Amygdala (tissue), 56 donors: ENCODE data around the gene FHAD1.
"Not testable (repeated sequence)": the region's sequence is repeated elsewhere in the genome, so short reads cannot be mapped to it uniquely, and the experiment has no call there.

Experiments
- DNase-seq, 56 donors: peaks; one replicate each; lab custom pipeline; 2025; lab: John Stamatoyannopoulos, UW

FHAD1 gene

DNA sequence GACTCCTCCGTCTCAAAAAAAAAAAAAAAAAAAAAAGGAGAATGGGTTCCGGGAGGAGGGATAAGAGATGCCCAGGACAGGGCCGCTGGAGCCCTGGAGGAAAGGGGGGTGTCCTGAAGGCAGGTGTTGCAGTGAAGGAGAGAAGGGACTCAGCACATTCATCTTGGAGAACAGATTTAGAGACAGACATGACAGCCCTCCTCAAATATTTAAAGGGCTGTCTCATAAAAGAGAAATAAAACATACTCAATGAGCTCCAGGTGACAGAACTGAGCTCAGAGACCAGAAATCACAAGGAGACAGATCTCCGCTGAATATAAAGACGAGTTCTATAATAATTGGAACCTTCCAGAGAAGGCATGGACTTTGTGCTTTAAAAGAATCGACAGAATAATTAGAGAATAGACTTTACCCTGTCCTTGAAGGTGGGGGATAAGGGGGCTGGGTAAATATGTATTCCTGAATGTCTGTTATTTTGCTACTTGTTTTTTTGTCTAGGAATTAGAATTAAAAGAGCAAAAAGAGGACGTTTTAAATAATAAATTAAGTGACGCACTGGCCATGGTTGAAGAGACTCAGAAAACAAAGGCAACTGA, 110.7 kb downstream of the FHAD1 start:
- no peak for DNase-seq

DNA sequence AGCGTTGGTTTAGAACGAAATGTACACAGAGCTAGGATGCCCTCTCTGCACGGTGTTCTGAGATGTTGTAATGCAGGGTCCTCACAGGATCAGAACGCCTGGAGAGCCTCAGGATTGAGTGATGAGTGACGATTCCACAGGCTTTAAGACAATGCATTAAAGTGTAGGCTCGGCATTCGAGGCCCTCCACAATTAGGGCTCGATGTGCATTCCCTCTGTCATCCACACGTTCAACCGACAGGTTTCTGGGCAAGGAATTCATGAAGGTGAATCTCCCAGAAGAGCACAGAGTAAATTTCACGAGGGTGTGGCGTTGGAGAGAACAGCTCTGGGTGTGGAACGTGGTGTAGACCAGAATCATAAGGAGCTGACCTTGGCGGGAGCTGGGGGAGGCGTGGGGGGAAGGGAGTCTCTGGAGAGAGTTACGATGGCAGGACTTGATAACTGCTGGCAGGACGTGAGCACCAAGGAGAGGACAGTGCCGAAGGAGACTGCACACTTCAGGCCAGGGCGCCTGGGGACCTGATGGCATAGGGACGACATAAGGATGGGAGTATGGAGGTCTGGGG, 111.6 kb downstream of the FHAD1 start:
- no peak for DNase-seq

DNA sequence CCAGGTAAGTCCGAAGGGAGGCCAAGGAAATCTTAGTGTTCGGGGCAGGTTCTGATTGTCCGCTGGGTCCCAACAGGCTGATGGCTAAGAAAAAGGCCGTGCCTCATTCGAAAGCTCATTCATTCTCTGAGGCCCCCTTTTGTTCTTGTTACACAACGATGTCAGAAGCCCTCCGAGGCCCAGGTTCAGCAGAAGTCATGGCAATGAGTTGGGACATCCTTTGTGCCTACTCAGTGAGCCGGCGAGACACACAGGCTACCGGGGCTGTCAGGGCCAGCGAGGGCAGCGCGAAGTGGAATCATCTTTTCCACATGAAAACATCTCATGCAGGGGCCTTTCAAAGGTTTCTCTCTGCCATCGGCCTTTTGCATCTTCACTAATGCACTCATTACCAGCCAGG, 113.7 kb downstream of the FHAD1 start:
- DNase-seq = no peak

DNA sequence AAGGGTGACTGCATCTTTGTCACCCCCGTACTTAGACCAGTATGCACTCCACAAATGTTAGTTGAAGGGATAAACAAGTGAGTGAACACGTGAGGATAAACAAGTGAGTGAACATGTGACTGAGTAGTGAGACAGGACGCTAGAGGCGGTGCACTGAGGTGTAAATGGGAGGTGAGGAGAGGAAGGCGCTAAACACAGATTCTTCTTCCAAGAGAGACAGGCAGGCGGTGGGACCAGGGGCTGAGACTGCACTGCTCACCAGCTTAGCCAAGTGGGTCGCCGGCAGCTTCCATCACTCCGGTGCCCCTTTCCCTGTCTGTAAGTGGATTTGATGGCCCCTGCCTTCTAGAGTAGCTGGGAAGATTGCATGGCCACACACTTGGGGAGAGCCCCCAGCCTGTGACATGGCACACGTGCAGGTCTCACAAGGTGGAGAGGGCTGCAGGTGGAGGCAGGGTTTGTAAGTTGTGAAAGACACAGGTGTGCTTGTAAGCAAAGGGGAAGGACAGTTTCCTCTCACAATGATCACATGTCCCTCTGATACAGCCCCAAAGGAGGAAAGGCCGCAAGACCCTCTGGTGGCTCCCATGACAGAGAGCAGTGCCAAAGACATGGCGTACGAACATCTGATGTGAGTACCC, 115.2 kb downstream of the FHAD1 start:
- no peak for DNase-seq

DNA sequence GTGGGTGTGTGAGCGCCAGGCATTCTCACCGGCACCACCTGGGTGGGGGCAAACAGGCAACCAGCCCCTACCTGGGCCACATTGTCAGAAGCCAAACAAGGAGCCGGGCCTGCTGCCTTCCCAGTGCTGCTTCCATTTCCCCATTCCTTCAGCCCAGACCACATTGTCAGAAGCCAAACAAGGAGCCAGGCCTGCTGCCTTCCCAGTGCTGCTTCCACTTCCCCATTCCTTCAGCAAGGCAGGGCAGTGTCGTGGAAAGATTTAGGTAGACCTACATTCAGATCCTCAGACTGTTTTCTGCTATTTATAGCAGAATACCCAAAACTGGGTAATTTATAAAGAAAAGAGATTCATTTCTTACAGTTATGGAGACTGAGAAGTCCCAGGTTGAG, 115.7 kb downstream of the FHAD1 start:
- no peak for DNase-seq

DNA sequence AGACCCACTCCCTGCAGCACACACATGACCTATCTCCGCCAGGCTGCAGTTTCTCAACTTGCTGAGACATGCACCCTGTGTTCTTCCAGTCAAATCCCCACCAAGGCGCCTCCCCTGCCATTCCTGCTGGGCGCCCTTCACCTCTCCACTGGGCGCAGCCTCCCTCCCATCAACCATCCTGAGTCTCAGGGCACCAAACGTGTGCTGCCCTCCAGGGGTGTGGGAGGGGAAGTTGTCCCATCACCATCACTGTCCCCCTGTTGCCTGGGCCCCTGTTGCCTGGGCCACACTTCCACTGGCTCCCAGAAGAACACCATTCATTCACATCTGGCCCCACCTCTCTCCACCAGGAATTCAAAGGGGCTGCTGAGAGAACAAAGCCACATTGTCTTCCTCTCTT, 117.7 kb downstream of the FHAD1 start:
- DNase-seq = no peak

DNA sequence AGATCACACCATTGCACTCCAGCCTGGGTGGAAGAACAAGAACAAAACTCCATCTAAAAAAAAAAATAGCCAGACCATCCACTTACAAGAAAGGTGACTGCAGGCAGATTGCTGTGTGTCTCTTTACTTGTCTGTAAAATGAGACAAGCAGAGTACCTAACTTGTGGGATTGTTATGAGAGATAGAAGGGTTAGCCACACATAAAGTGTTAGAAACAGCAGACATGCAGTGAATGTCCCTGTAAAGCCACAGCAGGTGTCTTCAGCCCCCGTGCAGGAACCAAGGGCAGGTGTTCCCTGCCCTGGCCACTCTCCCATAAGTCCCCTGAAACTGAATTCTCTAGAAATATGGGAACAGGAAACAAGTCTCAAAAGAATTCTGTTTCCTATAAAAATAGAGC, 121.9 kb downstream of the FHAD1 start:
- DNase-seq = no peak

DNA sequence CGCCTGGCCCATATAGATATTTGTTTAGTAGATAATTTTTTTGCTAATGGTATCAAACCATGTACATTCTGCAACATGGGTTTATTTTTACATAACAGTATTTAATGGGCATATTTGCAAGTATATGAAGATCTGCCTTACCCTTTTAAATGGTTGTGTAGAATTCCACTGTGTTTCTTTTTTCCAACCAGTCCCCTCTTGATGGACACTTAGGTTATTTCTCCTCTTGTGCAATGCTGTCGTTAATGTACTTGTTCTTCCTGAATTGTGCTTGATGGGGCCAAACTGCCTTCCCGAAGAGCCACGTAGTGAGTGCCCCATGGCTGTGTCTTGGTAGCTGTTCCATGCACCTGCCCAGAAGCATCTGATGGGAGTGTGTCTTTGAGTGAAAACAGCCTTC, 123.2 kb downstream of the FHAD1 start:
- no peak for DNase-seq

DNA sequence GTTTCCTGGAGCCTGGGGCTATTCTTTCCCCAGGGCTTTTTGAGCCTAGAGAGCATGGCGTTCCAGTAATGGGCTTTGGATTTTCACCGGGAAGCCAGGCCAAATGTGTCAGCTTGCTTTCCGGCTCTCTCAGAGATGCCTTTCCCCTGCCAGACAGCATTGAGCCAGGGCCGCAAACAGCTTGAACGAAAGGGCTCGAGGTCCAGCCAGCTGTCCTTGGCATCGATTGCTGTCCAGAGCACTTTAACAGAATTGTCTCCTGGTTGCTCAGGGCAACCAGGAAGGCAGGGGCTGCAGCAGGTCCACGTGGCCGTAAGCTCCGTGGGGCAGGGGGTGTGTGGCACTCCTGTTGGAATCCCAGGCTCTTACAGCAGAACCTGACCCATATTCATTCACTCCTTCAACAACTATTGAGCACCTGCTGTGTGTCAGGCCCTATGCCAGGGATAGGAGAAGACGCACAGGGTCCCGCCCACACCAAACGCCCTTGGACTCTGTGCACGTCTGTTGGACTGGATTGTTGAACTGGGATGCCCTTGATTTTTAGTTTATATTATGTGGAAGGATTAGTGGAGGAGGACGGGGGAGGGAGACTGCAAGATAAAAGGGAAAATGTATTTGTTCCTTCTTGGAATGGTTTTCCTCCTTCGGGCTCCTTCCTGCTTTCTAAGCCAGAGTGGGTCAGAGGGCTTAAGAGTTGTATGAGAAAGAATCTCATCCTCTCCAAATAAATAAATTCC, 123.9 kb downstream of the FHAD1 start:
- peak in 44 of 56 donors; percentile 3 to 72 (median 26) for DNase-seq

DNA sequence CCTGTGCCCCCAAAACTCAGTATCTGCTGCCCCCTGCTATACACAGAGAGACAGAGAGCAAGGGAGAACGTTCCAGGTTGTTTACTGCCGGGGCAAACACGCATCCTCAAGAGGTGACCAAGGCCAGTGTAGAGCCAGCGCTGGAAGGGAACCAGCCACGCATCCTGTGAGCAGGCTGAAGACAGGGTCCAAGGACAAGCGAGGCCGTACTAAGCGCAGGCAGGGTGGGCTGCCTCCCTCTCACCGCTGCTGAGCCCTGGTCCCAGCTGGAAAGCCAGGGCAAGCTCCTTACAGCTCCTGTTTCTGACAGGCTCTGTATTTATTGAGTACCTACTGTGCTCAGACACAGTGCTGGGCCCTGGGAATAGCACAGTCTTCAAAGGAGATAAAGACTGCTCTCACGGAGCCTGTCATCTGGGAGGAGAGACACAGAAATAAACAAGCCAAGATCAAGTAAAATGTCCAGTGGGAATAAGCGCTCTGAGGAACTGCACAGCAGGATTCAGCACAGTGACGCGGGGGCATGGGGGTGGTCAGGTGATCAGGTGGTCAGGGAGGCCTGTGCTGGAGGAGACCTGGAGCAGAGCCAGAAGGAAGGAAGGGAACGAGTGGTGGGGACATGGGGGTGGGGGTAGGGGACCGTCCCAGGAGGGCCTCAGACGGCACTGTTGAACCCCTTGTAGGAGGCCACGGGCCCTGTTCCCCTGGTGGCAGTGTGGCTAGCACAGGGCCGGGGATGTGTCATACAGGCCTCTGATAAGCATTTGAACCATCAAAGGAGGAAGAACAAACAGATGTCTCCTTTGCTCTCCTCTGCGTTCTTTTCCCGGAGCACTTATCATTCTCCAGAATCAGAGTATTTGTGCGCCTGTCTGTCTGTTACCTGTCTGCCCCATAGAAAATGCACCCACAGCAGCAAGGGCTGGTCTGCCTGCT, 124.9 kb downstream of the FHAD1 start:
- no peak for DNase-seq

DNA sequence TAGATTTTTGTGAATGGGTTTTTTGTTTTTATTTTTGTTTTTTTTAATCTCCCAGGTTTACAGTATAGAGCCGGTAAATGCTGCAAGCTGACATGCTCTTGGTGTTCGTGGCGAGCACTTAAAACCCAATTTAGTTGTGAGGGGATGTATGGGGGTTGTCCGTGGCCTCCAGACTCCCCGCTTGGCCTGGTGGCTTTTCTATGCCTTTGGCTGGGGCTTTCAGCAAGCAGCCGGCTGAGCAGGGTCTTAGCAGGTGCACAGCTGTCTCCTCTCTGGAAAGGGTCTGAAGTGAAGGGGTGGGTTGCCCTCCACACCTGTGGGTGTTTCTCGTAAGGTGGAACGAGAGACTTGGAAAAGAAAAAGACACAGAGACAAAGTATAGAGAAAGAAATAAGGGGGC, 131.7 kb downstream of the FHAD1 start:
- DNase-seq = no peak

DNA sequence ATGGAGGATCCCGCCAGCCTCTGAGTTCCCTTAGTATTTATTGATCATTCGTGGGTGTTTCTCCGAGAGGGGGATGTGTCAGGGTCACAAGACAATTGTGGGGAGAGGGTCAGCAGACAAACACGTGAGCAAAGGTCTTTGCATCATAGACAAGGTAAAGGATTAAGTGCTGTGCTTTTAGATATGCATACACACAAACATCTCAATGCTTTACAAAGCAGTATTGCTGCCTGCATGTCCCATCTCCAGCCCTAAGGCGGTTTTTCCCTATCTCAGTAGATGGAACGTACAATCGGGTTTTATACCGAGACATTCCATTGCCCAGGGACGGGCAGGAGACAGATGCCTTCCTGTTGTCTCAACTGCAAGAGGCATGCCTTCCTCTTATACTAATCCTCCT, 132.1 kb downstream of the FHAD1 start:
- not testable (repeated sequence) for DNase-seq

DNA sequence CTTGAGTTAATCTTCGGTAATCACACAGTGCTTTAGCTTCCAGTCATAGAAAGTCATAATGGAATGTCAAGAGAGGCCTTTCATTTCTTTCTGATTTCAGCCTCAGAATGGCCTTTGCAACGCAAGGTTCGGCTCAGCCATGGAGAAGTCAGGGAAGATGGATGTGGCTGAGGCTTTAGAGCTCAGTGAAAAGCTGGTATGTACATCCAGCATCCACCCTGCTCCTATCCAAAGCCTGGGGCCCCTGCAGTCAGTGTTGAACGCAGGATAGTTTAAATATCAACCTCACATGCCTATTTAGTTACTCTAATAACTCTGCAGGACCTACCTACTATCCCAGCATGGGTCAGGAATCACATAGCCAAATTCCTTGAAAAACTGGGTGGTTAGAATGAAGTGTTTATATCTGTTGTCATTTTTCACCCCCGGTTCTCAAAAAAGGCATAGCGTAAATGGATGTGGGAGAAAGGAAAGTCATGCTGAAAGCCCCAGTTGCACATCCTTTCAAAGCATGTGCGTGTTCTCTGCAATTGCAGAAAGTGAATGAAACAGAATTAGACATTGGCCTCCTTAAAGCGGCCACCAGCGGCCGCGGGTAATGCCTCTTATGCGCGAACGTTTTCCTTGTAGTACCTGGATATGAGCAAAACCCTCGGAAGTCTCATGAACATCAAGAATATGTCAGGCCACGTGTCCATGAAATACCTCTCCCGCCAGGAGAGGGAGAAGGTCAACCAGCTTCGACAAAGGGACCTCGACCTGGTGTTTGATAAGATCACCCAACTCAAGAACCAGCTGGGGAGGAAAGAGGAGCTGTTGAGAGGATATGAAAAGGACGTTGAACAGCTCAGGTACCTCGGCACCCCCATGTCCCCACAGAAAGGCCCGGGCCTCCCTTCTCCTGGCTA, 133.8 kb downstream of the FHAD1 start:
- no peak for DNase-seq

DNA sequence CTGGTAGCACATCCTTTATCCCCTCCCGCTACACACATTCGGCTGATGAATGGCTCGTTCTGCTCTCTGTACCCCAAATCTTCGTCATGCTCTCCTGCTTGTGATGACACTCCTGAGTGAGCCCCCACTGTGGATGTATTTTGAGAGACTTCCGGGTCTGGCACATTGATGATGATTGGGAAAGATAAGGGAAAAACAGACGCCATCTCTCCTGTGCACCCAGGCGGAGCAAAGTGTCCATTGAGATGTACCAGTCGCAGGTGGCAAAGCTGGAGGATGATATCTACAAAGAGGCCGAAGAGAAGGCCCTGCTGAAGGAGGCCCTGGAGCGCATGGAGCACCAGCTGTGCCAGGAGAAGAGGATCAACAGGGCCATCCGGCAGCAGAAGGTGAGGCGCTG, 134.8 kb downstream of the FHAD1 start:
- no peak for DNase-seq

DNA sequence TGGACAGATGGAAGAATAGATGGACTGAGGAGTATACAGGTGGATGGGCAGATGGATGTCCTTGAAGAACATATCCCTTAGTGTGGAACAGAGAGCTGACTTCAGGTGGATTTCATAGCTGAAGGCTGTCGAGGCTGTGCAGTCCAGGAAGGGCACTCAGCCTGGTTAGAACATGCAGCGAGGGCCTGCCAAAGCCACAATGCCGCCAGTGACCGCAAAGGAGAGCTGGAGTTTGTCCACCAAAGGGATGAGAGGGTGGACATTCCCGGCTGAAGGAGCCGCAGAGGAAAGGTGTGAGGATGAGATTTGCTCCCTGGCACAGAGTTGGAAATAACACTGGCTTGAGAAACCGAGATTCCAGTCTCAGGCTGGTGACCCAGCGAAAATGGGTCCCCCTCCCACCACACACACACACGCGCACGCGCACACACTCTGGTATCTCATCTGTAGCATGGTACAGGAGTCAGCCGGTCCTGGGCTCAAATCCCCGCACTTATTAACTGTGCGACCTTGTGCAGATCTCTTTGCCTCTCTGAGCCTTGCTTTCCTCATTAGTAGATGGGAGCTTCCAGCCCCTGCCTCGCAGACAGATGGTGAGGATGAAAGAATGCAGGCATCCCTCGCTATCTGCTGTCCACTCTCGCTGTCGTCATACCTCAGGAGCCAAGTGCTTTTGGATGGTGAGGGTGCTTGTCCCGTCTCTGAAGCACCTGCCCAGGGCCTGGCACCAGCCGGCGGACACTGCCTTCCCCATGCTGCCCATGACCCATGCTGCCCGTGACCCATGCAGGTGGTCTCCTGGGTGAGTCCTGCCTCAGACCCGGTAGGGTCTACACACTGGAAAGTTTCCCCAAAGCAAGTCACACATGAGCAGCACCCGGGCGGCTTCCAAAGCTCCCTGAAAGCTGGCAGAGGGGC, 135.8 kb downstream of the FHAD1 start:
- no peak for DNase-seq

DNA sequence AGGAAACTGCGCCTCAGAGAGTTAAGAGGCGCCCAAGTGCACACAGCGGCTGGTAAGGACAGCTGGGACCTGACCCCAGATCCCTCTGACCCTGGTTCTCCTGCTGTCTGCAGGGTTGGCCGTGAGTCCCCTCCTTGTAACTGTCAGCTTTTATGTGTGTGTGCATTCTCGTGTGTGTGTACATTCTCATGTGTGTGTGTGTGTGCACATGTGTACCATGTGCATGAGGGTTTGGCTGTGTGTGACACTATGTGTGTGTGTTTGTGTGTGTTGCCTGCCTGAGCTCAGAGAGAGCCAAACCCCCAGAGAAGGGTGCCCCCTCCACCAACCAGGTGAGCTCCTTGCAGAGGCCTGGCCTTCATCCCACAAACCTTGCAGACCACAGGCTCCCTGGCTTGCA, 136.8 kb downstream of the FHAD1 start:
- DNase-seq = no peak

DNA sequence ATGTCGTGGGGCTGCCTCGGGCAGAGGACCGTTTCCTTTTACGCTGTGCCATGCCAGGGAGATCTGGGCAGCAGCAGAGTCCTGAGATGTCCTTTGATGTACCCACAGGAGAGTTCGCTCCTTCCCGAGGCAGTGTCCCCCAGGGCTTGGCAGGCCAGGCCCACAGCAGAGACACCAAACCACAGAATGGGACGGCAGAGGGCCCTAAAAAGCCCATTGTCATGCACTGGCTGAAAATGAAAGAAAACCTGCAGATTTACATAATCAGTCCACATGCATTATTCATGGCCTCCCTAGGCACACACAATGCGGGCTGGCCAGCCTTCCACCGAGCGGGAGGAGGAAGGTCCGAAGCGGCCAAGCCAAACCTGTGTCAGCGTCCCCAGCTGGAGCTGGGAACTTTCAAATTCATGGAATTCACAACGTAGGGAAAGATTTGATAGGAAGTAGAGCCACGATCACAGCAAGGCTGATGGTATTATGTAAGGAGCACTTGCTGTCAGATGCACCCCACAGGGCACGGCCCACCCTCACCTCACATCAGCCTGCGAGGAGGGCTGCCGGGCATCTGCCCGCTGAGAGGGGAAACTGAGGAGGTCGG, 137.4 kb downstream of the FHAD1 start:
- DNase-seq = peak in 49 of 56 donors; percentile 9 to 80 (median 48)

DNA sequence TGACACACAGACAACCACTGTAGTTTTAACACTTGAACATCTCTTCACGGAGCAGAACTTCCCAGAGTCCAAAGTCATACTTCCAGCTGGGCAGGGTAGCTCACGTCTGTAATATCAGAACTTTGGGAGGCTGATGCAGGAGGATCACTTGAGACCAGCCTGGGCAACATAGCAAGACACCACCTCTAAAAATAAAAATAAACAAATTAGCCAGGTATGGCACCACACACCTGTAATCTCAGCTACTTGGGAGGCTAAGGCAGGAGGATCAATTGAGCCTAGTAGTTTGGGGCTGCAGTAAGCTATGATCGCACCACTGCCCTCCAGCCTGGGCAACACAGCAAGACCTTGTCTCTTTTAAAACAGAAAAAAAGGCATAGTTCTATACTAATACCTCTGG, 138.4 kb downstream of the FHAD1 start:
- DNase-seq = no peak
